Measurements from ENCODE around the gene TTC32.
A peak's percentile ranks its signal among the peaks of the same experiment; 100 is the strongest.

TTC32 gene

GRCh38 chr2:19873014-19873413 lies 28.8 kb downstream of the TTC32 start:
- DNase-seq: no peak

DNA sequence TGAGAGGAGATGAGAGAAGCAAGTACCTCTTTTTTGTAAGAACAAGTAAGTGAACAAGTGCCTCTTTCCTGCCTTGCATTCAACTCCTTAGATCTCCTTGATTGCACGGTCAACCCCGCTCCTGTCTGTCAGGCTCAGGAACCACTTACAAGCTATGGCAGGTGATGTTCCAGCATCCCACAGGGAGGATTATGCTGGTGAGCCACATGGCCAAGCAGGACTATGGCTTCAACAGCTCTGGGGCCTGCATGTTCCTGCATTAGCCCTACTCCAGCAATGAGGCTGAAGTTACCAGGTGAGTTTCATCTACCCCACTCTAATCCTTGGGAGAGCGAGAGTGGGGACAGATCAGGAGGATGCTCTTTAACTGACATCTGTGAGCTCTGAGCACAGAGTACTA lies 29.5 kb downstream of the TTC32 start:
- no peak for DNase-seq

DNA sequence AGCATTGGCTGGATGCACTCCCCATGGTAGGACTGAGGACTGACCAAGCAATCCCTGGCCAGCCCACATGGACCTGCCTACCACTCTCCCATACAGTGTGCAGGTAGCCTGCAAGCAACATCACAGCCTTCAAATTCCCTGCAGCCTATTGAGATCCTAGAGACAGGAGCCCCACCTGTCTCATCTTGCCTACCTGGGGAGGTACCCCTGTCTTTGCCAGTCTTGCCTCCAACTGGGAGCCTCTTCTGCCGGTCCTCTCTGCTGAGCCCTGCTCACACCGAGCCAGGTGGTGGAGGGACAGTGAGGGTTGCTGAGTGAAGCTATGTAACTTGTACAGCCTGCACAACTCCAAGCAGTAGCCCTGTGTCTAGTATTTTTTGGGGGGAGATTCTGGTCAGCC lies 29.9 kb downstream of the TTC32 start:
- no peak for DNase-seq

- DNase-seq: no peak
These were observed 31.0 kb downstream of the TTC32 start for GRCh38 chr2:19870792-19871191.

GRCh38 chr2:19868701-19869580 lies 32.8 kb downstream of the TTC32 start:
- DNase-seq: peak; percentile 82

DNA sequence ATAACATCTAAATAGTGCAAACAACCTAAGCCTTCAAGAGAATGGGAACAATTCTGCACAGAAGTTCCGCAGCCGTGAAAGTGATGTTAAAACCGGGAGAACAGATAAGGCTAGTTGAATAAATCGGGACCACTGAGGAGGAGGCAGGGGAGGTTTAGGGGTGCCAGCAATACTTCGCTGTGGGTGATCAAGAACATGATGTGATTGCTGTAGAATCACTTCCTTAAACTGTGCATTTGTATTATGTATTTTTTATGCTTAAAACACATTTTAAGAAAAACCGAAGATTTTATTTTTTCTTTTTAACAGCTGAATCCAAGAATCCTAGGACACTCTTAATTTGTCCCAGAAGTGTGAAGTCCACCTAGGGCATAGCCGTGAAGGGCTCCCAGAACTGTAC lies 33.6 kb downstream of the TTC32 start:
- DNase-seq: no peak

DNA sequence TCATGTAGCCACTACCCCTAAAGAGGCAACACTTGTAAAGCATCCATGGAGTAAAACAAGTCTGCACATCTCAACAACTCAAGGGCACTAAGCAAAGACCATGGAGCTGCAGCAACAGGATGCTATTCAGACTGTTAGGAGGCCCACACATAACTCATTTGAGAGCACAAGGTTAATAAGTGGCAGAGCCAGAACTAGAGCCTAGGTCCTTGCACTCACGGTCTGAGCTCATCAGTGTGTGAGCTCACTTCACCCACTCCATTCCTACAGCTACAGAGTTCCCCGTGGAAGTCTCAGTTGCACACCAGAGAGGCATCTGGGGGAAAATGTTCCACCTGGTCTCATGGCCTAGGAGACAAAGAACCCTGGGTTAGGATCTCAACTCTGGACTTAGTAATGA lies 35.0 kb downstream of the TTC32 start:
- DNase-seq: no peak

GRCh38 chr2:19865151-19865550 lies 36.6 kb downstream of the TTC32 start:
- DNase-seq: no peak

- DNase-seq: no peak
These were observed 37.4 kb downstream of the TTC32 start for GRCh38 chr2:19864381-19864780.

DNA sequence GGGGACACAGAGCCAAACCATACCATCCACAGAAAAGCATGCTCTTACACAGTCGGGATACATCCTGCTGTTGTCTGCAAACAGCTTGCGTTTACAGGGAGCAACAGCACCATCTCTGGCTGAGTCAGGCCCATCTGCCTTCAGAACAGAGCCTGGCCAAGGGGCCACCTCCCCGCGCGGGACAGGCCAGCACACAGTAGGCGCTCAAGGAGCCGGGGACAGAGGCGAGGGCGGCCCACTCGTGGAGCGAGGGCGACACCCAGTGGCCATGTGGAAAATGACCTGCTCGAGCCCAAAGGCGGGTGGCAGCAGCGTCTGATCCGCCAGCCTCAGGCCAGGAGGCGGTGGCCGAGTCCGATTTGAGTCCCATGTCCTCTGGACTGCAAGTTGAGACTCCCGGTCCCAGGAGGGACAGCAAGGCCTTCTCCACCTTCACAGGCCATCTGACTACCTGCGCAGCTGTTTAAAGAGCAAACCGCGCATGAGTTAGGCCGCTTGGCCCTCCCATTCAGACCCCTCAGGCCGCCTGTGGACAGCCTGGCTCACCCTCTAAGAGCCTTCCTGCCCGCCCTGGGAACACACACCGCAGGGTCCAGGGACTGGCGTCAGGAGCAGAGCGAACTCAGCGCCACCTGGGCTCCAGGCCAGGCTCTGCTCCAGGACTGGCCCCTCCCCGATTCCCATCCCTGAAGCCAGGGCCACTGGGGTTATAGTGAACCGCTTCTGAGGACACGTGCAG lies 38.3 kb downstream of the TTC32 start:
- peak; percentile 72 for DNase-seq

DNA sequence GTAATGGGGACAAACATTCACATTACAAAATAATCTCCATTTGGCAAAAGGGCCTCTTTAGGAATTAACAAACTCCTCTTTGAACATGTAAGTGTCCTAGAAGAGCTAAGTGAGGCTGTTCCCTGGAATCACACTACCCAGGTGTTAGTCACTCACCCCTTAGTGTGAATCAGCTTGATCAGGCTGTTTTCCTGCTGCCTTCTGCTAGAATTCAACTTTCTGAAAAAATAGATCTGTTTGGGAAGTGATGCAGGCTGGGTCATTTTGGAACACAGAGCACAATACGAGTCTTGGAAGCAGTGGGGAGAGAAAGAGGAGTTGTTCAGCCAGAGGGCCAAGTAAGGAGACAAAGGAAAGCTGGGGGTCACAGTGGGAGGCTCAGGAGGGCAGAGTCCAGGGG lies 40.0 kb downstream of the TTC32 start:
- no peak for DNase-seq

- DNase-seq: no peak
These were observed 41.8 kb downstream of the TTC32 start for GRCh38 chr2:19860022-19860421.

- DNase-seq: no peak
These were observed 42.2 kb downstream of the TTC32 start for GRCh38 chr2:19859565-19859964.

DNA sequence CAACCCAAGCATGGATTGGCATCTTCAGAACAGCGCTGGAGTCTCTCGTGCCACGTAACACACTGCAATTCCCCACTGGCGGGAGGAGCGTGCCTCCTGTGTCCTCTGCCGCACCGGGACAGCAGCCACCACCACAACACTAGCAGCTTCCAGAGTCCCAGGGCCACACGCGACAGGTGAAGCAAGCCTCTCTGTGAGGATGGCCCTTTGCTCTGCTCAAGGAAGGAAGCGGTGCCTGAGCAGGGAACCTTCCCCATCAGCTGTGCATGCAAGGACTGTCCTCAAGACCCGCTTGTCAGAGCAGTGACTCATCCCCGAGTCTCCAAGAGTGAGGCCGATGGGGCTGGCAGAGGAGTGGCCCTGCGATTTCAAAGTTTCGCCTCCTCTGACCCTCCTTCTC lies 44.0 kb downstream of the TTC32 start:
- no peak for DNase-seq

DNA sequence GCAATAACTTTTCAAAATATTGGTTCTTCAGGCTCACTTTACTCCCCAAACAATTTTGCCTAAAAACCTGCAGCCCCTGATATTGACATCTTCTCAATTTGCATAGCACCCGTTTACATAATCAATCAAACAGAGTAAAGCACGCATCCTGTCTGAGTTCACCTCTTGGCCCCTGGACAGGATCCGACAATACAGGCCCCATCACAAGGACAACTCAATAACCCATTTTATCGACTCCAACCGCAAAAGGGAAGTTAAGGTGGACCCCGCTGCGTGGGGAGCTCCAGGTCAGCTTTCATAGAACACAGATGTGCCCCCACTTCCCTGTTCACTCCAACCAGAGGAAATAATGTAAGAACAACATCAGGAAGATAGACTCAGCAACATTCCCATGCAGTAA lies 44.7 kb downstream of the TTC32 start:
- no peak for DNase-seq

GRCh38 chr2:19855542-19856431 lies 46.0 kb downstream of the TTC32 start:
- no peak for DNase-seq

GRCh38 chr2:19854596-19855541 lies 46.9 kb downstream of the TTC32 start:
- no peak for DNase-seq

DNA sequence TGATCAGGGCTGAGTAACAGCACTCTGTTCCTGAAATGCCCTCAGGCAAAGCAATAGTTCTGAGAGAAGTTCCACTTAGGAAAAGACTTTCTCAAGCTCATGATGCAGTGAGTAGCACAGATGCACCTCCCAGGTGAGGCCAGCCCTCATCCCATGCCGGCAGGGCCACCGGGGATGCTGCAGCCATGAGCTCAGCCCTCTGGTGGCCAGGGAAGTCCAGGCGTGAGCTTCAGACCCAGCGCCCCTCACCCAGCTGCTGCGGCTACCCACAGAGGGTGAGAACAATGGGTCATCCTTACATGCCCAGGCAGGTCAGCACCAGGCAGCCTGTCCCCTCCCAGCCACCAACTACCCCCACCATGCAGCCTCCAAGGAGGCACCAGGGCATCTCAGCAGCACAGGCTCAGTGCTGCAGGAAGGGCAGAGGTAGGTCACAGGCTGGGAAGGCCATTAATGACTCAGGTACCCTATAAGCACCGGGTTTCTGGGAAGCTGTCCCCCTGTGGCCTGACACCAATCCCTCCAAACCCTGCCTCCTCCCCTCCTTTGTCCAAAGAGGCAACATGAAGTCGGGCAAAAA lies 50.6 kb downstream of the TTC32 start:
- no peak for DNase-seq

GRCh38 chr2:19850056-19851050 lies 51.4 kb downstream of the TTC32 start:
- no peak for DNase-seq

- no peak for DNase-seq
These were observed 52.8 kb downstream of the TTC32 start for GRCh38 chr2:19848952-19849351.

Data from CD4-positive, alpha-beta T cell treated with Interleukin-6 for 4 hours (primary cell).